SH-SY5Y (cell line): Measurements from ENCODE around the gene EDC4.

Experiments used
- GATA2 ChIP-seq: IDR thresholded peaks from 2 replicates; pipeline ENCODE4 v1.6.1; 2011; ENCODE audit warnings: mild to moderate bottlenecking, low read depth, low read length
- GATA3 ChIP-seq: IDR thresholded peaks from 2 replicates; pipeline ENCODE4 v1.6.1; 2011; ENCODE audit warnings: low read depth, mild to moderate bottlenecking, low read length, moderate library complexity

- no peak for TF ChIP-seq GATA2
- no peak for TF ChIP-seq GATA3
Observed at GRCh38 chr16:67897231-67897630, 24.4 kb downstream of the EDC4 start.
